IMR-90 (cell line): ENCODE results near the gene RARRES2.

ENCODE experiments used
- BHLHE40 ChIP-seq: fragments of 150-350 bp; IDR thresholded peaks from 2 replicates; pipeline ENCODE4 v1.6.1; 2016; ENCODE audit warnings: mild to moderate bottlenecking, low read depth, low read length
- CEBPB ChIP-seq: IDR thresholded peaks from 2 replicates; pipeline ENCODE4 v1.6.1; 2012; ENCODE audit warnings: low read depth, low read length, improper control_type of control experiment
- CTCF ChIP-seq: conservative IDR thresholded peaks from 2 replicates; pipeline ENCODE4 v1.5.1; 2012; ENCODE audit warnings: mild to moderate bottlenecking, low read depth, low read length, improper control_type of control experiment
- ELK1 ChIP-seq: fragments of 150-350 bp; IDR thresholded peaks from 2 replicates; pipeline ENCODE4 v1.6.1; 2016; ENCODE audit warnings: low read depth, mild to moderate bottlenecking, low read length, moderate library complexity, borderline replicate concordance
- FOS ChIP-seq: fragments of 150-350 bp; IDR thresholded peaks from 2 replicates; pipeline ENCODE4 v1.6.1; 2016; ENCODE audit warnings: low read depth, low read length
- MAZ ChIP-seq: IDR thresholded peaks from 2 replicates; pipeline ENCODE4 v1.6.1; 2012; ENCODE audit warnings: low read depth, mild to moderate bottlenecking, low read length, improper control_type of control experiment, moderate library complexity, borderline replicate concordance
- POLR2A ChIP-seq: IDR thresholded peaks from 2 replicates; pipeline ENCODE4 v1.6.1; 2012; ENCODE audit warnings: mild to moderate bottlenecking, low read depth, low read length
- RFX5 ChIP-seq: IDR thresholded peaks from 2 replicates; pipeline ENCODE4 v1.8.0; 2012; ENCODE audit warnings: low read depth, mild to moderate bottlenecking, low read length, moderate library complexity
- SMC3 ChIP-seq: fragments of 150-350 bp; IDR thresholded peaks from 2 replicates; pipeline ENCODE4 v1.6.1; 2016; ENCODE audit warnings: low read depth, mild to moderate bottlenecking, antibody characterized with exemption, low read length, moderate library complexity
- USF2 ChIP-seq: fragments of 150-350 bp; IDR thresholded peaks from 2 replicates; pipeline ENCODE4 v1.6.1; 2017; ENCODE audit warnings: mild to moderate bottlenecking, antibody characterized with exemption, low read length, low read depth

- no peak for TF ChIP-seq POLR2A
- no peak for TF ChIP-seq CTCF
- no peak for TF ChIP-seq ELK1
- TF ChIP-seq MAZ = no peak
- no peak for TF ChIP-seq BHLHE40
- TF ChIP-seq USF2 = no peak
- TF ChIP-seq FOS = no peak
- TF ChIP-seq CEBPB = no peak
- TF ChIP-seq SMC3 = no peak
- no peak for TF ChIP-seq RFX5
These were observed 14.2 kb upstream of the RARRES2 start for GRCh38 chr7:150355666-150356059.
